SK-N-SH (cell line): Measurements from ENCODE around the gene ABHD10. TPM values are rescaled to one million over a fixed set of nuclear protein-coding genes. Genes with fewer than 3 reads are reported as not detected.

Experiments used
- CTCF ChIA-PET: fragments of 300-600, 350-600 bp; formaldehyde crosslinking; extraction: SDS; loops from one replicate; lab custom pipeline; 2021; lab: Yijun Ruan, JAX
- POLR2A ChIA-PET: fragments of 350-600 bp; sonication (Branson Sonifier 250); formaldehyde crosslinking; extraction: SDS; loops from one replicate; lab custom pipeline; 2020; ENCODE audit warnings: antibody characterized with exemption, inconsistent platforms; lab: Yijun Ruan, JAX
- DNase-seq: peaks from one replicate; pipeline ENCODE4 v3.0.0; 2012
- H2AFZ ChIP-seq: fragments of 200-600 bp; sonication (generic); 2 replicates; pipeline ENCODE4 v1.8.1; 2016; ENCODE audit warnings: antibody characterized with exemption, mild to moderate bottlenecking, low read depth
- H3F3A ChIP-seq: fragments of 200-600 bp; sonication (generic); replicated peaks from 2 replicates; pipeline ENCODE3; 2016; ENCODE audit warnings: antibody characterized with exemption, mild to moderate bottlenecking; ENCODE audit not compliant: insufficient read depth
- H3K27ac ChIP-seq, 2 experiments: fragments of 200-500 bp in 1 of 2; fragments of 200-600 bp in 1 of 2; sonication (Bioruptor generic) in 1 of 2; sonication (generic), shearing (Covaris generic) in 1 of 2; 2 replicates each; pipeline versions ENCODE4 v1.5.1 to v1.6.1; 2014 to 2016; ENCODE audit warnings: low read depth in 2 of 2, inconsistent platforms in 1 of 2, low read length in 1 of 2, mild to moderate bottlenecking in 1 of 2, mixed read lengths in 1 of 2
- H3K27me3 ChIP-seq: fragments of 200-600 bp; sonication (generic), shearing (Covaris generic); 2 replicates; pipeline ENCODE4 v1.6.1; 2016; ENCODE audit warnings: mixed run types; ENCODE audit not compliant: insufficient read depth
- H3K36me3 ChIP-seq, 2 experiments: fragments of 200-500 bp in 1 of 2; fragments of 200-600 bp in 1 of 2; sonication (Bioruptor generic) in 1 of 2; sonication (generic) in 1 of 2; replicated peaks in 1 of 2; 2 replicates each; pipeline versions ENCODE3 to v1.5.1; 2014 to 2016; ENCODE audit warnings: low read length in 1 of 2, mild to moderate bottlenecking in 1 of 2; ENCODE audit not compliant: insufficient read depth in 2 of 2, control insufficient read depth in 1 of 2
- H3K4me1 ChIP-seq, 2 experiments: fragments of 200-500 bp in 1 of 2; fragments of 200-600 bp in 1 of 2; sonication (Bioruptor generic) in 1 of 2; sonication (generic), shearing (Covaris generic) in 1 of 2; 2 replicates each; pipeline versions ENCODE4 v1.5.1 to v1.6.1; 2014 to 2016; ENCODE audit warnings: low read depth in 1 of 2, low read length in 1 of 2, mixed run types in 1 of 2; ENCODE audit not compliant: insufficient read depth in 2 of 2, control insufficient read depth in 1 of 2
- H3K4me2 ChIP-seq: fragments of 200-600 bp; sonication (generic), shearing (Covaris generic); 2 replicates; pipeline ENCODE4 v1.6.1; 2017; ENCODE audit warnings: mixed run types
- H3K4me3 ChIP-seq, 2 experiments: fragments of 200-500 bp in 1 of 2; fragments of 200-600 bp in 1 of 2; sonication (Bioruptor generic) in 1 of 2; sonication (generic), shearing (Covaris generic) in 1 of 2; 2 replicates each; pipeline versions ENCODE4 v1.5.1 to v1.8.1; 2014 to 2016; ENCODE audit warnings: low read depth in 2 of 2, inconsistent platforms in 1 of 2, low read length in 1 of 2, mild to moderate bottlenecking in 1 of 2, mixed read lengths in 1 of 2, moderate library complexity in 1 of 2
- H3K79me2 ChIP-seq: fragments of 200-600 bp; sonication (generic); 2 replicates; pipeline ENCODE4 v1.8.1; 2017; ENCODE audit warnings: mild to moderate bottlenecking; ENCODE audit not compliant: insufficient read depth
- H3K9ac ChIP-seq: fragments of 200-600 bp; sonication (generic); 2 replicates; pipeline ENCODE4 v1.6.1; 2017; ENCODE audit warnings: mixed run types
- H3K9me2 ChIP-seq: fragments of 200-600 bp; sonication (generic); 2 replicates; pipeline ENCODE4 v1.6.1; 2017; ENCODE audit warnings: mixed run types
- H3K9me3 ChIP-seq: fragments of 200-600 bp; sonication (generic); 2 replicates; pipeline ENCODE4 v1.6.1; 2017; ENCODE audit warnings: mixed run types, mild to moderate bottlenecking, moderate library complexity
- H4K20me1 ChIP-seq: fragments of 200-600 bp; sonication (generic); 2 replicates; pipeline ENCODE4 v1.6.1; 2017; ENCODE audit warnings: mild to moderate bottlenecking, mixed run types; ENCODE audit not compliant: insufficient read depth
- ELF1 ChIP-seq: IDR thresholded peaks from 2 replicates; pipeline ENCODE4 v1.4.0; 2012
- FOXJ3 ChIP-seq: sonication (generic); formaldehyde crosslinking; IDR thresholded peaks from 2 replicates; pipeline ENCODE4 v1.5.1; 2020; ENCODE audit warnings: mild to moderate bottlenecking, missing genetic modification reagents
- FOXM1 ChIP-seq: IDR thresholded peaks from 2 replicates; pipeline ENCODE4 v1.4.0; 2012; ENCODE audit warnings: low read depth, mild to moderate bottlenecking
- GATA2 ChIP-seq: sonication (generic); formaldehyde crosslinking; IDR thresholded peaks from 2 replicates; pipeline ENCODE4 v1.5.0; 2020; ENCODE audit warnings: mild to moderate bottlenecking, missing genetic modification reagents
- IRF3 ChIP-seq: fragments of 150-350 bp; IDR thresholded peaks from 2 replicates; pipeline ENCODE4 v1.6.1; 2016; ENCODE audit warnings: mild to moderate bottlenecking, low read depth, low read length
- JUND ChIP-seq: IDR thresholded peaks from 2 replicates; pipeline ENCODE4 v1.4.0; 2012
- MAX ChIP-seq: IDR thresholded peaks from 2 replicates; pipeline ENCODE4 v1.4.0; 2012; ENCODE audit warnings: low read depth
- NFIC ChIP-seq: IDR thresholded peaks from 2 replicates; pipeline ENCODE4 v1.4.0; 2012; ENCODE audit warnings: borderline replicate concordance
- NRF1 ChIP-seq: IDR thresholded peaks from 2 replicates; pipeline ENCODE4 v1.6.1; 2012; ENCODE audit warnings: low read depth, mild to moderate bottlenecking, low read length
- RCOR1 ChIP-seq: fragments of 150-350 bp; IDR thresholded peaks from 2 replicates; pipeline ENCODE4 v1.6.1; 2017; ENCODE audit warnings: antibody characterized with exemption, low read length
- RFX5 ChIP-seq: IDR thresholded peaks from 2 replicates; pipeline ENCODE4 v1.6.1; 2012; ENCODE audit warnings: mild to moderate bottlenecking, improper control_type of control experiment, low read length
- RXRA ChIP-seq: IDR thresholded peaks from 2 replicates; pipeline ENCODE4 v1.4.0; 2012; ENCODE audit warnings: low read depth, mild to moderate bottlenecking, borderline replicate concordance
- SIN3A ChIP-seq: IDR thresholded peaks from 2 replicates; pipeline ENCODE4 v1.6.1; 2012; ENCODE audit warnings: low read depth, mild to moderate bottlenecking, low read length, moderate library complexity, borderline replicate concordance
- TCF12 ChIP-seq: IDR thresholded peaks from 2 replicates; pipeline ENCODE4 v1.4.0; 2012
- TEAD4 ChIP-seq: IDR thresholded peaks from 2 replicates; pipeline ENCODE4 v1.4.0; 2012; ENCODE audit warnings: mild to moderate bottlenecking, borderline replicate concordance; ENCODE audit not compliant: insufficient read depth
- USF2 ChIP-seq: fragments of 150-350 bp; IDR thresholded peaks from 2 replicates; pipeline ENCODE4 v1.6.1; 2017; ENCODE audit warnings: antibody characterized with exemption, low read length, low read depth, borderline replicate concordance
- YY1 ChIP-seq: IDR thresholded peaks from 2 replicates; pipeline ENCODE4 v1.4.0; 2012; ENCODE audit warnings: low read depth, mild to moderate bottlenecking
- WGBS: methylation state at CpG from one replicate; pipeline ENCODE4 v1.1.6; 2017; ENCODE audit warnings: low lambda C conversion rate; 5-methylcytosine and 5-hydroxymethylcytosine counted together
- polyA plus RNA-seq, 3 experiments: library from polyadenylated mRNA; depleted of rRNA; stranded (reverse); fragments of >200 nt; gene quantifications; 2 replicates each; pipeline ENCODE4 v1.2.3, GENCODE V29; 2012
- TF ChIP-seq, protein P1 (sequence below): IDR thresholded peaks from 2 replicates; pipeline ENCODE4 v1.4.0; 2012; ENCODE audit warnings: low read depth, borderline replicate concordance

Gene ABHD10
- polyA plus RNA-seq, 1 of the 3 experiments (the other 2 are of a cell fraction): 14.8 TPM

- H3K4me2 ChIP-seq: no peak overlapping the region
- no peak for TF ChIP-seq SIN3A
- no peak for TF ChIP-seq IRF3
- no peak for TF ChIP-seq NFIC
- no peak for TF ChIP-seq RXRA
- no peak for TF ChIP-seq TEAD4
- no peak for TF ChIP-seq RFX5
- TF ChIP-seq JUND: no peak
- TF ChIP-seq FOXJ3 (CRISPR knock-in tag): no peak
- TF ChIP-seq RCOR1: no peak
- no peak for TF ChIP-seq YY1
- no peak for TF ChIP-seq GATA2 (CRISPR knock-in tag)
- no peak for TF ChIP-seq TCF12
- TF ChIP-seq MAX: no peak
- H3F3A ChIP-seq: no peaks in the 10 kb centered on the region
- DNase-seq: no peak
- H3K9me3 ChIP-seq: no peaks in the 10 kb centered on the region
- H3K36me3 ChIP-seq: peaks cover 0 to 15% of the 10 kb centered on the region in 2 experiments
- no peaks in the 10 kb centered on the region for H3K27me3 ChIP-seq
- H3K9ac ChIP-seq: no peak overlapping the region
- H4K20me1 ChIP-seq: no peaks in the 10 kb centered on the region
- H3K79me2 ChIP-seq: no peaks in the 10 kb centered on the region
- WGBS: 56% methylated on average over 4 of the region's 4 CpGs
- no peak overlapping the region for H3K27ac ChIP-seq
- H3K4me1 ChIP-seq: peaks cover 23 to 33% of the 10 kb centered on the region in 2 experiments; a peak in 3 of 4 replicates
- H3K9me2 ChIP-seq: no peaks in the 10 kb centered on the region
- H3K4me3 ChIP-seq: no peak overlapping the region
- POLR2A ChIA-PET: interaction anchor here (0.7 kb wide), 1 partner anchor 14 kb away, joined by 7 read pairs; no protein-coding TSS in a partner anchor
- CTCF ChIA-PET: interaction anchor here (0.6 to 14.5 kb wide), 3 partner anchors 10 to 21 kb away, joined by 4 to 165 read pairs (median 66); no protein-coding TSS in a partner anchor
- no peak overlapping the region for H2AFZ ChIP-seq
Observed at GRCh38 chr3:112005091-112005672, 26.4 kb downstream of the ABHD10 start.

DNA sequence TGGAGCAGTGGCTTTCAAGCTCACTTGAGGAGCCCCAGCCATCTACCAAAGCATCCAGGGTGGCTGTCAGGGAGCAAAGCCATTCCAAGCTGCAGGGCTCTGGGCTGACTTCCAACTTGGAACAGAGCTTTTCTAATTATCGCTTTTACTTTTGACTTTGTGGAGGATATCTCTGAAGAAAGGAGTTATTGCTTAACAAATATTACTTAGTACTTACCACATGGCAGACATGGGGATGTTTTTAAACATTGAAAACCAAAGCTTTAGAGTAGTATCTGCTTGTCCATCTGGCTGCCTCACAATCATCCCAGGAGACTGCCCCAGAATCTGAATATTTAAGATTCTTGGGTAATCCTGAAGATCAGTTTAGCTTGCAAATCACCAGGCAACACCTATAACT is 28.8 kb downstream of the ABHD10 start:
- POLR2A ChIA-PET: interaction anchor here (1.0 to 1.4 kb wide), 2 partner anchors 9 to 326 kb away, joined by 3 to 7 read pairs; partner anchors contain the start of gene TAGLN3

More for the DNA sequence above, 28.8 kb downstream of the ABHD10 start:
- TF ChIP-seq RXRA: no peak
- no peak for TF ChIP-seq JUND
- no peak for TF ChIP-seq ELF1
- TF ChIP-seq NRF1: no peak
- TF ChIP-seq FOXM1: no peak
- no peak for TF ChIP-seq USF2
- no peak for TF ChIP-seq RCOR1
- TF ChIP-seq, protein P1, sequence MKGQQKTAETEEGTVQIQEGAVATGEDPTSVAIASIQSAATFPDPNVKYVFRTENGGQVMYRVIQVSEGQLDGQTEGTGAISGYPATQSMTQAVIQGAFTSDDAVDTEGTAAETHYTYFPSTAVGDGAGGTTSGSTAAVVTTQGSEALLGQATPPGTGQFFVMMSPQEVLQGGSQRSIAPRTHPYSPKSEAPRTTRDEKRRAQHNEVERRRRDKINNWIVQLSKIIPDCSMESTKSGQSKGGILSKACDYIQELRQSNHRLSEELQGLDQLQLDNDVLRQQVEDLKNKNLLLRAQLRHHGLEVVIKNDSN: no peak
- TF ChIP-seq MAX: no peak
- Histone ChIP-seq H3K9ac (no peak overlapping the region), H3K9me3 (no peaks in the 10 kb centered on the region), H3F3A (no peaks in the 10 kb centered on the region), H3K4me1 (peaks cover 13 to 14% of the 10 kb centered on the region in 2 experiments; a peak in 2 of 4 replicates), H3K27me3 (no peaks in the 10 kb centered on the region), H3K4me2 (no peak overlapping the region), H2AFZ (no peak overlapping the region), H4K20me1 (no peaks in the 10 kb centered on the region), H3K36me3 (peaks cover 0 to 26% of the 10 kb centered on the region in 2 experiments), H3K79me2 (no peaks in the 10 kb centered on the region), H3K9me2 (no peaks in the 10 kb centered on the region), H3K4me3 (no peak overlapping the region), H3K27ac (no peak overlapping the region)
- CTCF ChIA-PET: interaction anchor here (0.8 to 1.7 kb wide), 7 partner anchors 8 to 36 kb away, joined by 3 to 8 read pairs (median 4); no protein-coding TSS in a partner anchor
- DNase-seq: no peak
- whole genome bisulfite sequencing: 82% methylated on average over 1 of the region's 1 CpG
